ENCODE results near the gene CEND1. TPM values are rescaled to one million over a fixed set of nuclear protein-coding genes. Genes with fewer than 3 reads are reported as not detected.
A peak's percentile ranks its signal among the peaks of the same experiment; 100 is the strongest.

CEND1 gene
- total and polyA plus RNA-seq, 2 of the 13 experiments (the other 11 are each of a cell fraction or from before 2014, with no cell fraction given), result not detected

DNA sequence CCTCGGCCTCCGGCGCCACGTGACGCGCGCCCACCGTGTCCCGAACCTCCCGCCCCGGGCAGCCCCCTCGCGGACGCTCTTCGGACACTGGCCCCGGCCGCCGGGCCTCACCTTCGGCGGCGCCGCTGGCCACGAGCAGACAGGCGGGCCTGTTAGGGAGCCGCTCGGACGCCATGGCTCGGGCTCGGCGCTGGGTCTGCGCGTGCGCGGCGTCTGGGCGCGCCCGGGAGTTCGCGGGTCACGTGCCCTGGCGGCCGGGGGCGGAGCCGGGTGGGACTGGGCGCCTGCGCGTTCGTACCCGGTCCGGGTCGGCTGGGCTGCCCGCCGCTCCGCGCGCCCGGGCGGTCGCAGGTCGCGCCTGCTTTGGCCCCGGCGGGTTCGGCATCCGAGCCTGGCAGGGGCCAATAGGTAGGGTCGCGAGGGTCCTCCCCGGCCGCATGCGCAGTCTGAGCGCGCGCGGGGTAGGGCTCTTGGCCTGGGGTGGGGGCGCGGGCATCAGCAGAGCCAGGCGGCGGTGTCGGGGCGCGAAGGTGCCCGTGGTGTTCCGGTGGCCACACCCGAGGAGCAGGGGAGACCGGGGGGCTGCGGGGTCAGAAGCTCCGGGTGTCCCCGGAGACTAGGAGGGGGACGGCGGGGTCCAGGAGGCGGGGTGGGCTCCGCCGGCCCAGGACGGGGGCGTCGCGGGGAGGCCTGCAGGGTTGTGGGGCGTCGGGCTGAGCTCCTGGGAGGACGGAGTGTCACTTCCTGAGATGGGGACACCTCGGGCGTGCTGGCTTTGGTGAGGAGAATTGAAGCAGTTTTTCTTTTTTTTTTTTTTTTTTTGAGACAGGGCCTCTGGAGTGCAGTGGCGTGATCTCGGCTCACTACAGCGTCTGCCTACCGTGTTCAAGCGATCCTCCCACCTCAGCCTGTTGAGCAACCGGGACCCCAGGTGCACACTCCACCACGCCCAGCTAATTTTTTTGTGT lies 12.3 kb downstream of the CEND1 start, which contains the start of gene GATD1 (continued):
- TF ChIP-seq ZNF3 (CRISPR knock-in tag; IDR thresholded peaks at IDR 0.05), result no peak
- TF ChIP-seq BHLHE40 (IDR thresholded peaks at IDR 0.05; ENCODE audit: low read length), result peak; percentile 93
- TF ChIP-seq PTBP1 (IDR thresholded peaks at IDR 0.05; ENCODE audit: low read depth, low read length, poor library complexity, severe bottlenecking), result no peak
- TF ChIP-seq, protein P1, sequence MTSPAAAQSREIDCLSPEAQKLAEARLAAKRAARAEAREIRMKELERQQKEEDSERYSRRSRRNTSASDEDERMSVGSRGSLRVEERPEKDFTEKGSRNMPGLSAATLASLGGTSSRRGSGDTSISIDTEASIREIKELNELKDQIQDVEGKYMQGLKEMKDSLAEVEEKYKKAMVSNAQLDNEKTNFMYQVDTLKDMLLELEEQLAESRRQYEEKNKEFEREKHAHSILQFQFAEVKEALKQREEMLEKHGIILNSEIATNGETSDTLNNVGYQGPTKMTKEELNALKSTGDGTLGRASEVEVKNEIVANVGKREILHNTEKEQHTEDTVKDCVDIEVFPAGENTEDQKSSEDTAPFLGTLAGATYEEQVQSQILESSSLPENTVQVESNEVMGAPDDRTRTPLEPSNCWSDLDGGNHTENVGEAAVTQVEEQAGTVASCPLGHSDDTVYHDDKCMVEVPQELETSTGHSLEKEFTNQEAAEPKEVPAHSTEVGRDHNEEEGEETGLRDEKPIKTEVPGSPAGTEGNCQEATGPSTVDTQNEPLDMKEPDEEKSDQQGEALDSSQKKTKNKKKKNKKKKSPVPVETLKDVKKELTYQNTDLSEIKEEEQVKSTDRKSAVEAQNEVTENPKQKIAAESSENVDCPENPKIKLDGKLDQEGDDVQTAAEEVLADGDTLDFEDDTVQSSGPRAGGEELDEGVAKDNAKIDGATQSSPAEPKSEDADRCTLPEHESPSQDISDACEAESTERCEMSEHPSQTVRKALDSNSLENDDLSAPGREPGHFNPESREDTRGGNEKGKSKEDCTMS (CRISPR knock-in tag; conservative IDR thresholded peaks at IDR 0.05), result no peak
- peak; percentile 41; the same call in 1 of the 2 replicates for TF ChIP-seq ZNF709 (CRISPR knock-in tag; IDR thresholded peaks at IDR 0.05)
- TF ChIP-seq, protein P2, sequence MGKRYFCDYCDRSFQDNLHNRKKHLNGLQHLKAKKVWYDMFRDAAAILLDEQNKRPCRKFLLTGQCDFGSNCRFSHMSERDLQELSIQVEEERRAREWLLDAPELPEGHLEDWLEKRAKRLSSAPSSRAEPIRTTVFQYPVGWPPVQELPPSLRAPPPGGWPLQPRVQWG (CRISPR knock-in tag; IDR thresholded peaks at IDR 0.05; ENCODE audit: borderline replicate concordance, low read depth), result no peak
- no peak for TF ChIP-seq SRSF9 (IDR thresholded peaks at IDR 0.05; ENCODE audit: borderline replicate concordance, insufficient read depth, low read depth, low read length, poor library complexity, severe bottlenecking)
- TF ChIP-seq, protein P3, sequence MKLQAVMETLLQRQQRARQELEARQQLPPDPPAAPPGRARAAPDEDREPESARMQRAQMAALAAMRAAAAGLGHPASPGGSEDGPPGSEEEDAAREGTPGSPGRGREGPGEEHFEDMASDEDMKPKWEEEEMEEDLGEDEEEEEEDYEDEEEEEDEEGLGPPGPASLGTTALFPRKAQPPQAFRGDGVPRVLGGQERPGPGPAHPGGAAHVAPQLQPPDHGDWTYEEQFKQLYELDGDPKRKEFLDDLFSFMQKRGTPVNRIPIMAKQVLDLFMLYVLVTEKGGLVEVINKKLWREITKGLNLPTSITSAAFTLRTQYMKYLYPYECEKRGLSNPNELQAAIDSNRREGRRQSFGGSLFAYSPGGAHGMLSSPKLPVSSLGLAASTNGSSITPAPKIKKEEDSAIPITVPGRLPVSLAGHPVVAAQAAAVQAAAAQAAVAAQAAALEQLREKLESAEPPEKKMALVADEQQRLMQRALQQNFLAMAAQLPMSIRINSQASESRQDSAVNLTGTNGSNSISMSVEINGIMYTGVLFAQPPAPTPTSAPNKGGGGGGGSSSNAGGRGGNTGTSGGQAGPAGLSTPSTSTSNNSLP (IDR thresholded peaks at IDR 0.05; ENCODE audit: low read depth, low read length), result no peak
- TF ChIP-seq, protein P4, sequence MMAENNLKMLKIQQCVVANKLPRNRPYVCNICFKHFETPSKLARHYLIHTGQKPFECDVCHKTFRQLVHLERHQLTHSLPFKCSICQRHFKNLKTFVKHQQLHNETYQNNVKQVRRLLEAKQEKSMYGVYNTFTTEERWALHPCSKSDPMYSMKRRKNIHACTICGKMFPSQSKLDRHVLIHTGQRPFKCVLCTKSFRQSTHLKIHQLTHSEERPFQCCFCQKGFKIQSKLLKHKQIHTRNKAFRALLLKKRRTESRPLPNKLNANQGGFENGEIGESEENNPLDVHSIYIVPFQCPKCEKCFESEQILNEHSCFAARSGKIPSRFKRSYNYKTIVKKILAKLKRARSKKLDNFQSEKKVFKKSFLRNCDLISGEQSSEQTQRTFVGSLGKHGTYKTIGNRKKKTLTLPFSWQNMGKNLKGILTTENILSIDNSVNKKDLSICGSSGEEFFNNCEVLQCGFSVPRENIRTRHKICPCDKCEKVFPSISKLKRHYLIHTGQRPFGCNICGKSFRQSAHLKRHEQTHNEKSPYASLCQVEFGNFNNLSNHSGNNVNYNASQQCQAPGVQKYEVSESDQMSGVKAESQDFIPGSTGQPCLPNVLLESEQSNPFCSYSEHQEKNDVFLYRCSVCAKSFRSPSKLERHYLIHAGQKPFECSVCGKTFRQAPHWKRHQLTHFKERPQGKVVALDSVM (CRISPR knock-in tag; IDR thresholded peaks at IDR 0.05), result 0 out of 2 replicates have a peak, but pooled peaks have one; percentile 29
- TF ChIP-seq SP1 (IDR thresholded peaks at IDR 0.05), result no peak
- TF ChIP-seq SP1 (CRISPR knock-in tag; IDR thresholded peaks at IDR 0.05), result no peak
- no peak for TF ChIP-seq CCAR2 (optimal IDR thresholded peaks at IDR 0.05; ENCODE audit: low read depth, low read length)
- peak; percentile 47; the same call in 1 of the 2 replicates for TF ChIP-seq HOXA3 (CRISPR knock-in tag; IDR thresholded peaks at IDR 0.05)
- TF ChIP-seq MAF1 (CRISPR knock-in tag; IDR thresholded peaks at IDR 0.05; ENCODE audit: borderline replicate concordance), result no peak
- no peak for TF ChIP-seq JDP2 (CRISPR knock-in tag; IDR thresholded peaks at IDR 0.05; ENCODE audit: borderline replicate concordance)
- no peak for TF ChIP-seq MIER3 (CRISPR knock-in tag; IDR thresholded peaks at IDR 0.05; ENCODE audit: borderline replicate concordance)
- TF ChIP-seq XBP1 (CRISPR knock-in tag; IDR thresholded peaks at IDR 0.05), result no peak
- TF ChIP-seq ADNP (CRISPR knock-in tag; IDR thresholded peaks at IDR 0.05), result no peak
- TF ChIP-seq, protein P5, sequence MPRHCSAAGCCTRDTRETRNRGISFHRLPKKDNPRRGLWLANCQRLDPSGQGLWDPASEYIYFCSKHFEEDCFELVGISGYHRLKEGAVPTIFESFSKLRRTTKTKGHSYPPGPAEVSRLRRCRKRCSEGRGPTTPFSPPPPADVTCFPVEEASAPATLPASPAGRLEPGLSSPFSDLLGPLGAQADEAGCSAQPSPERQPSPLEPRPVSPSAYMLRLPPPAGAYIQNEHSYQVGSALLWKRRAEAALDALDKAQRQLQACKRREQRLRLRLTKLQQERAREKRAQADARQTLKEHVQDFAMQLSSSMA (CRISPR knock-in tag; IDR thresholded peaks at IDR 0.05), result no peak
- TF ChIP-seq CBFB (CRISPR knock-in tag; IDR thresholded peaks at IDR 0.05), result no peak
- no peak; the same call in 1 of the 2 replicates for TF ChIP-seq ARNT2 (CRISPR knock-in tag; IDR thresholded peaks at IDR 0.05; ENCODE audit: low read depth)

Measured in HepG2 (cell line).